HCT116 (cell line): Measurements from ENCODE around the gene DDX39B.

ENCODE experiments used
- CTCF ChIP-seq, 3 experiments: fragments of 200-600 bp in 1 of 3; sonication (generic) in 1 of 3; IDR thresholded peaks in 2 of 3; conservative IDR thresholded peaks in 1 of 3; 2 replicates each; pipeline ENCODE4 v1.5.1; 2012 to 2017; ENCODE audit warnings: low read depth in 2 of 3, low read length in 2 of 3, antibody characterized with exemption in 1 of 3, borderline replicate concordance in 1 of 3, control low read depth in 1 of 3, mild to moderate bottlenecking in 1 of 3, mixed read lengths in 1 of 3, mixed run types in 1 of 3, moderate library complexity in 1 of 3; ENCODE audit not compliant: insufficient read depth in 1 of 3
- EZH2 ChIP-seq: fragments of 200-600 bp; sonication (generic); IDR thresholded peaks from 2 replicates; pipeline ENCODE4 v1.6.1; 2017; ENCODE audit warnings: antibody characterized with exemption, mixed run types
- FOSL1 ChIP-seq: IDR thresholded peaks from 2 replicates; pipeline ENCODE4 v1.6.1; 2012; ENCODE audit warnings: low read depth
- JUND ChIP-seq: IDR thresholded peaks from 2 replicates; pipeline ENCODE4 v1.6.1; 2012
- POLR2A ChIP-seq: IDR thresholded peaks from 2 replicates; pipeline ENCODE4 v1.7.0; 2011; ENCODE audit warnings: borderline replicate concordance; ENCODE audit not compliant: insufficient read depth, insufficient read length; ENCODE audit errors: extremely low read depth

GRCh38 chr6:31573239-31574105 is 31.7 kb upstream of the DDX39B start:
- TF ChIP-seq FOSL1 (no peak), JUND (no peak), CTCF (IDR thresholded peaks at IDR 0.05 in 2 of 3, conservative IDR thresholded peaks at IDR 0.05 in 1 of 3; ENCODE audit: borderline replicate concordance in 1 of 3, insufficient read depth in 1 of 3, low read depth in 2 of 3, low read length in 2 of 3) (no peak), POLR2A (no peak), EZH2 (no peak)
